GM19099 (cell line): Measurements from ENCODE around the gene UGT2B7.

ENCODE experiments used
- POLR2A ChIP-seq: IDR thresholded peaks from 3 replicates; pipeline ENCODE4 v1.6.1; 2011; ENCODE audit warnings: low read depth; ENCODE audit not compliant: insufficient read length; ENCODE audit errors: extremely low read depth

Gene UGT2B7

GRCh38 chr4:69133993-69134392 is 37.7 kb downstream of the UGT2B7 start:
- no peak for TF ChIP-seq POLR2A

GRCh38 chr4:69134471-69134870 is 38.2 kb downstream of the UGT2B7 start:
- no peak for TF ChIP-seq POLR2A

GRCh38 chr4:69141320-69141719 is 45.0 kb downstream of the UGT2B7 start:
- no peak for TF ChIP-seq POLR2A

GRCh38 chr4:69147334-69147733 is 51.1 kb downstream of the UGT2B7 start:
- TF ChIP-seq POLR2A = no peak

- no peak for TF ChIP-seq POLR2A
These were observed 57.7 kb downstream of the UGT2B7 start for GRCh38 chr4:69154021-69154420.

GRCh38 chr4:69156913-69157312 is 60.6 kb downstream of the UGT2B7 start:
- TF ChIP-seq POLR2A = no peak
